ENCODE results near the gene JMJD7. TPM values are rescaled to one million over a fixed set of nuclear protein-coding genes. Genes with fewer than 3 reads are reported as not detected.

The JMJD7 gene
- total RNA-seq, 2 experiments from 2014 or later, result 35.6 to 38.4 TPM

DNA sequence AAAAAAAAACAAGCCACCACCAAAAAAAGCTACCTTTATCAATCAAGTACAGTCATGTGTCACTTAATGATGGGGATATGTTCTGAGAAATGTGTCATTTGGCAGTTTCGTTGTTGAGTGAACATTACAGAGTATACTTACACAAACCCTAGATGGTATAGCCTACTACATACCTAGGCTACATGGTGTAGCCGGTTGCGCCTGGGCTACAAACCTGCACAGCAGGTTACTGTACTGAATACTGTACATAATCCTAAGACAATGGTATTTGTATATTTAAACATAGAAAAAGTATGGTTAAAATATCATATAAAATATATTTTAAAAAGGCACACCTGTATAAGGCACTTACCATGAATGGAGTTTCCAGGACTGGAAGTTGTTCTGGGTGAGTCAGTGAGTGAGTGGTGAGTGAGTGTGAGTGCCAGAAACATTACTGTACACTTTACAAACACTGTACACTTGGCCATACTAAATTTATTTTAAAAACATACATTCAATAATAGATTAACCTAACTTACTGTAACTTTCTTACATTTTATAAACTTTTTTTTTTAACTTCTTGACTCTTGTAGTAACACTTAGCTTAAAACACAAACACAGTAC, 25.9 kb upstream of the JMJD7 start:
- TF ChIP-seq, protein P1, sequence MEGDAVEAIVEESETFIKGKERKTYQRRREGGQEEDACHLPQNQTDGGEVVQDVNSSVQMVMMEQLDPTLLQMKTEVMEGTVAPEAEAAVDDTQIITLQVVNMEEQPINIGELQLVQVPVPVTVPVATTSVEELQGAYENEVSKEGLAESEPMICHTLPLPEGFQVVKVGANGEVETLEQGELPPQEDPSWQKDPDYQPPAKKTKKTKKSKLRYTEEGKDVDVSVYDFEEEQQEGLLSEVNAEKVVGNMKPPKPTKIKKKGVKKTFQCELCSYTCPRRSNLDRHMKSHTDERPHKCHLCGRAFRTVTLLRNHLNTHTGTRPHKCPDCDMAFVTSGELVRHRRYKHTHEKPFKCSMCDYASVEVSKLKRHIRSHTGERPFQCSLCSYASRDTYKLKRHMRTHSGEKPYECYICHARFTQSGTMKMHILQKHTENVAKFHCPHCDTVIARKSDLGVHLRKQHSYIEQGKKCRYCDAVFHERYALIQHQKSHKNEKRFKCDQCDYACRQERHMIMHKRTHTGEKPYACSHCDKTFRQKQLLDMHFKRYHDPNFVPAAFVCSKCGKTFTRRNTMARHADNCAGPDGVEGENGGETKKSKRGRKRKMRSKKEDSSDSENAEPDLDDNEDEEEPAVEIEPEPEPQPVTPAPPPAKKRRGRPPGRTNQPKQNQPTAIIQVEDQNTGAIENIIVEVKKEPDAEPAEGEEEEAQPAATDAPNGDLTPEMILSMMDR (IDR thresholded peaks at IDR 0.05), result no peak
- no peak for ATAC-seq (ENCODE audit: poor library complexity)

DNA sequence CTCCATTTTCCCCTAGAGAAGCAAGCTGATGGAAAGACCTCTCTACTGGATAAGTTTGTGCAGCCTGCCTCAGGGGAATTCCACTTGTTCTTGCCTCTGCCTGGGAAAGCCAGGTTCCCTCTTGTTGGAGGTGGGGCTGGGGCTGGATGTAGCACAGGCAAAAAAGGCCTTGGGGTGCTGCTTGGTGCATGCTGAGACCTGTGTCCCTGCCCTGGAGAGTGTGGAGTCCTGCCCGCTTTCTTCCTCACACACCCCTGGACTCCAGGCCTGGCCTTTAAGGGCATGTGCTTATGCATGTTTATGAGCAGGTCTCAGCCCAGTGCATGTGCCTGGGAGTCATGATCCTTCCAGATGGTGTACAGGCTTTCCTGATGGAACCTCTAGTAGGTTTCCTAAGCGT, 23.5 kb upstream of the JMJD7 start:
- H3K4me1 ChIP-seq (ENCODE audit: insufficient read depth, low read length), result peaks cover 5% of the 10 kb centered on the region
- intact Hi-C loops (cut with DNase I, micrococcal nuclease), result no loop called here
- Mint-ChIP-seq H3K4me1 (ENCODE audit: low read depth) (peaks cover 10% of the 10 kb centered on the region), H3K27me3 (no peaks in the 10 kb centered on the region), H3K9me3 (no peaks in the 10 kb centered on the region), H3K4me3 (no peak overlapping the region), H3K36me3 (ENCODE audit: low read depth) (peaks cover 29% of the 10 kb centered on the region), H3K27ac (peak overlapping the region; percentile 71)
- no peaks in the 10 kb centered on the region for H3K9me3 ChIP-seq (ENCODE audit: control insufficient read depth in 1 of 2, insufficient read depth in 1 of 2, low read length in 2 of 2)
- no peak overlapping the region for H3K27ac ChIP-seq (ENCODE audit: low read depth in 1 of 2, low read length in 2 of 2)
- ATAC-seq (ENCODE audit: poor library complexity) (no peak), DNase-seq (no peak)
- H3K36me3 ChIP-seq (ENCODE audit: insufficient read depth, low read length), result peaks cover 16% of the 10 kb centered on the region
- ChIA-PET CTCF (interaction anchor here (1.8 kb wide), 1 partner anchor 30 kb away, joined by 4 read pairs; the partner anchor contains the start of gene MAPKBP1), POLR2A (no interaction called here)
- no peaks in the 10 kb centered on the region for H3K27me3 ChIP-seq (ENCODE audit: control insufficient read depth in 1 of 2, insufficient read depth in 2 of 2, low read length in 2 of 2)
- TF ChIP-seq, protein P1 (IDR thresholded peaks at IDR 0.05), result no peak
- H3K4me3 ChIP-seq (ENCODE audit: low read length), result no peak overlapping the region

More for the DNA sequence above, 25.9 kb upstream of the JMJD7 start:
- Mint-ChIP-seq H3K9me3 (no peaks in the 10 kb centered on the region), H3K36me3 (ENCODE audit: low read depth) (peaks cover 38% of the 10 kb centered on the region), H3K27ac (no peak overlapping the region), H3K4me1 (ENCODE audit: low read depth) (peaks cover 10% of the 10 kb centered on the region), H3K4me3 (no peak overlapping the region), H3K27me3 (no peaks in the 10 kb centered on the region)
- Histone ChIP-seq H3K27ac (ENCODE audit: low read depth in 1 of 2, low read length in 2 of 2) (no peak overlapping the region), H3K4me3 (ENCODE audit: low read length) (no peak overlapping the region), H3K4me1 (ENCODE audit: insufficient read depth, low read length) (peaks cover 5% of the 10 kb centered on the region), H3K27me3 (ENCODE audit: control insufficient read depth in 1 of 2, insufficient read depth in 2 of 2, low read length in 2 of 2) (no peaks in the 10 kb centered on the region), H3K9me3 (ENCODE audit: control insufficient read depth in 1 of 2, insufficient read depth in 1 of 2, low read length in 2 of 2) (no peaks in the 10 kb centered on the region), H3K36me3 (ENCODE audit: insufficient read depth, low read length) (peaks cover 22% of the 10 kb centered on the region)
- intact Hi-C loops (cut with DNase I, micrococcal nuclease), result no loop called here
- CTCF ChIA-PET, result interaction anchor here (1.9 kb wide), 1 partner anchor 29 kb away, joined by 7 read pairs; no protein-coding TSS in a partner anchor
- DNase-seq, result no peak
- POLR2A ChIA-PET, result no interaction called here

DNA sequence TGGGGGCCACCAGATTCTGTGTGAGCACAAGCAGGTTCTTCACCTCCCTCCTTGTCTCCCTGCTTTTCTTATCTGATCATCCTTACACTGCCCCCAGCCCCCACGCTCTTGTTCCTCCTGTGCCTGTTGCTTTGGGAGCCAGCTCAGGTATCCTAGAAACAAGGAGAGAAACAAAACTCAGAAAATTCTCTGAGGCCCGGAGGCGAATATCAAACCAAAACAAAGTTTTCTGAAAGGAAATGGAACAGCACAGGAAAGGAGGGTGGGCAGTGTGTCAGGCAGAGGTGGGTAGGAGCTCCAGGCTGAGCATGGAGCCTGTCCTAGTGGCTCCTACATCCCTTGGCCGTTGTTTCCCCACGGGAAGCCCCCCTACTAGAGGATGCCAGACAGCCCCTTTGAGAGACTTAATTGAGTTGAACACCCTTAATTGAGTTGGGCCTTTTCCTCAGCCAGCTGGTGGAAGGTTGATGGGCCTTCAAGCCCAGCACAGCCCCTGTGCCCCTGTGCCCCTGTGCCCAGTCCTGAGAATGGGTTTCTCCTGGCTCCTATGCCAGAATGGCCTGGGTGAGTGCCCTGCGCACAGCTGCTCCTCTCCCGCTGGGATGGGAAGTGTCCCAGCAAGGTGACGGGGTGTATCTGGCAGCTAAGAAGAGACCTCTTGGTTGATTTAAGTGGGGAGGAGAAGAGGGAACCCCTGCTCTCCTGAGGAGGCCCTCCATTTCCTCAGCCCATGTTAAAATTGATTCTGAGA, 22.8 kb upstream of the JMJD7 start:
- no peak for DNase-seq
- no peaks in the 10 kb centered on the region for H3K27me3 Mint-ChIP-seq
- peaks cover 10% of the 10 kb centered on the region for H3K4me1 Mint-ChIP-seq (ENCODE audit: low read depth)
- Histone ChIP-seq H3K27ac (ENCODE audit: low read depth in 1 of 2, low read length in 2 of 2) (no peak overlapping the region), H3K9me3 (ENCODE audit: control insufficient read depth in 1 of 2, insufficient read depth in 1 of 2, low read length in 2 of 2) (no peaks in the 10 kb centered on the region), H3K4me1 (ENCODE audit: insufficient read depth, low read length) (peaks cover 10% of the 10 kb centered on the region), H3K36me3 (ENCODE audit: insufficient read depth, low read length) (peaks cover 11% of the 10 kb centered on the region), H3K4me3 (ENCODE audit: low read length) (no peak overlapping the region), H3K27me3 (ENCODE audit: control insufficient read depth in 1 of 2, insufficient read depth in 2 of 2, low read length in 2 of 2) (no peaks in the 10 kb centered on the region)
- H3K36me3 Mint-ChIP-seq (ENCODE audit: low read depth), result peaks cover 22% of the 10 kb centered on the region
- peak overlapping the region; percentile 71 for H3K27ac Mint-ChIP-seq
- no peak for ATAC-seq (ENCODE audit: poor library complexity)
- intact Hi-C loops (cut with DNase I, micrococcal nuclease), result no loop called here
- no peak overlapping the region for H3K4me3 Mint-ChIP-seq
- H3K9me3 Mint-ChIP-seq, result no peaks in the 10 kb centered on the region
- TF ChIP-seq, protein P1 (IDR thresholded peaks at IDR 0.05), result no peak
- CTCF ChIA-PET, result interaction anchor here (1.8 kb wide), 1 partner anchor 31 kb away, joined by 4 read pairs; the partner anchor contains the start of gene MAPKBP1
- POLR2A ChIA-PET, result no interaction called here

All from CD4-positive, alpha-beta T cell (primary cell).